SK-N-DZ (cell line): ENCODE measurements around the gene GRIA4. TPM values are rescaled to one million over a fixed set of nuclear protein-coding genes. Genes with fewer than 3 reads are reported as not detected.
A peak's percentile ranks its signal among the peaks of the same experiment; 100 is the strongest.

ENCODE experiments used
- DNase-seq: peaks from one replicate; pipeline ENCODE4 v3.0.0-alpha.2; 2015; ENCODE audit warnings: low spot score
- polyA plus RNA-seq, 2 experiments: library from polyadenylated mRNA; depleted of rRNA; stranded (reverse); fragments of >200 nt; gene quantifications; 2 replicates each; pipeline ENCODE4 v1.2.3, GENCODE V29; 2014

GRIA4 gene
- 42.5 and 43.3 TPM in 2 replicates for polyA plus RNA-seq (2014; cell fraction: cytosol; rRNA removed)
- polyA plus RNA-seq (2014; cell fraction: nucleus; rRNA removed): 28.9 and 39.9 TPM in 2 replicates

- DNase-seq: peak; percentile 78
Measured at GRCh38 chr11:105609832-105610781, at the start of gene GRIA4. Gene GRIA4, plus strand, starts transcription at chr11:105610073. Its CDS starts 925 bp downstream, at chr11:105610998.

- no peak for DNase-seq
Measured at GRCh38 chr11:105573091-105573490, 36.8 kb upstream of the GRIA4 start.

- DNase-seq: no peak
Measured at GRCh38 chr11:105574974-105575373, 34.9 kb upstream of the GRIA4 start.

GRCh38 chr11:105577641-105578040, 32.2 kb upstream of the GRIA4 start:
- peak; percentile 16 for DNase-seq

- no peak for DNase-seq
Measured at GRCh38 chr11:105579111-105579510, 30.8 kb upstream of the GRIA4 start.

GRCh38 chr11:105582497-105582896, 27.4 kb upstream of the GRIA4 start:
- DNase-seq: no peak

GRCh38 chr11:105588001-105588400, 21.9 kb upstream of the GRIA4 start:
- DNase-seq: no peak

- no peak for DNase-seq
Measured at GRCh38 chr11:105589346-105589745, 20.5 kb upstream of the GRIA4 start.

- DNase-seq: no peak
Measured at GRCh38 chr11:105592035-105592434, 17.8 kb upstream of the GRIA4 start.

GRCh38 chr11:105598371-105598770, 11.5 kb upstream of the GRIA4 start:
- DNase-seq: no peak

GRCh38 chr11:105603156-105603555, 6.7 kb upstream of the GRIA4 start:
- DNase-seq: no peak

GRCh38 chr11:105609341-105609781, 512 bp upstream of the GRIA4 start:
- peak; percentile 69 for DNase-seq

- DNase-seq: peak; percentile 20
Measured at GRCh38 chr11:105610871-105611571, 1.1 kb downstream of the GRIA4 start.

- DNase-seq: peak; percentile 21
Measured at GRCh38 chr11:105611572-105612441, 1.9 kb downstream of the GRIA4 start.

GRCh38 chr11:105612771-105613170, 2.9 kb downstream of the GRIA4 start:
- DNase-seq: peak; percentile 37

- DNase-seq: no peak
Measured at GRCh38 chr11:105613183-105613582, 3.3 kb downstream of the GRIA4 start.

GRCh38 chr11:105618343-105618955, 8.6 kb downstream of the GRIA4 start:
- no peak for DNase-seq

- DNase-seq: no peak
Measured at GRCh38 chr11:105619556-105619955, 9.7 kb downstream of the GRIA4 start.

GRCh38 chr11:105622016-105622415, 12.1 kb downstream of the GRIA4 start:
- no peak for DNase-seq

- DNase-seq: no peak
Measured at GRCh38 chr11:105632316-105632715, 22.4 kb downstream of the GRIA4 start.

GRCh38 chr11:105635466-105635865, 25.6 kb downstream of the GRIA4 start:
- DNase-seq: no peak
